Measurements from ENCODE around the gene FGF7.

- TF ChIP-seq CTCF (IDR thresholded peaks at IDR 0.05; ENCODE audit: insufficient read depth, low read length) (no peak), POLR2AphosphoS5 (IDR thresholded peaks at IDR 0.05; ENCODE audit: low read depth) (no peak), GABPA (IDR thresholded peaks at IDR 0.05; ENCODE audit: low read depth) (no peak)
These were observed 41.5 kb downstream of the FGF7 start for GRCh38 chr15:49464522-49464921.
